NOMO-1 treated with dmso at 0.1 percent for 144 hours (cell line): ENCODE data around the gene KCNE4.

Experiments used
- DNase-seq: peaks from one replicate; lab custom pipeline; 2025; ENCODE audit not compliant: unreplicated experiment; lab: John Stamatoyannopoulos, UW

KCNE4 gene

GRCh38 chr2:223040527-223040926 lies 11.5 kb upstream of the KCNE4 start:
- no peak for DNase-seq

- DNase-seq = no peak
Measured at GRCh38 chr2:223041527-223042109, 10.4 kb upstream of the KCNE4 start.

GRCh38 chr2:223042284-223042683 lies 9.7 kb upstream of the KCNE4 start:
- no peak for DNase-seq

GRCh38 chr2:223042704-223043118 lies 9.3 kb upstream of the KCNE4 start:
- no peak for DNase-seq

GRCh38 chr2:223043164-223043941 lies 8.6 kb upstream of the KCNE4 start:
- peak; percentile 56 for DNase-seq

GRCh38 chr2:223044092-223044836 lies 7.7 kb upstream of the KCNE4 start:
- no peak for DNase-seq

GRCh38 chr2:223044916-223045700 lies 6.9 kb upstream of the KCNE4 start:
- DNase-seq = no peak

GRCh38 chr2:223046470-223047040 lies 5.4 kb upstream of the KCNE4 start:
- DNase-seq = no peak

- DNase-seq = no peak
Measured at GRCh38 chr2:223047260-223047761, 4.7 kb upstream of the KCNE4 start.

GRCh38 chr2:223048519-223048918 lies 3.5 kb upstream of the KCNE4 start:
- DNase-seq = no peak

GRCh38 chr2:223049356-223049755 lies 2.6 kb upstream of the KCNE4 start:
- no peak for DNase-seq

- no peak for DNase-seq
Measured at GRCh38 chr2:223050188-223050587, 1.8 kb upstream of the KCNE4 start.

GRCh38 chr2:223050900-223051504 lies 988 bp upstream of the KCNE4 start:
- DNase-seq = no peak

GRCh38 chr2:223052548-223053483 lies 826 bp downstream of the KCNE4 start:
- DNase-seq = no peak

GRCh38 chr2:223053484-223054192 lies 1.6 kb downstream of the KCNE4 start:
- DNase-seq = no peak

GRCh38 chr2:223054193-223054781 lies 2.3 kb downstream of the KCNE4 start:
- DNase-seq = no peak

- no peak for DNase-seq
Measured at GRCh38 chr2:223055140-223055539, 3.1 kb downstream of the KCNE4 start.

GRCh38 chr2:223055836-223056235 lies 3.8 kb downstream of the KCNE4 start:
- no peak for DNase-seq
